PC-3 (cell line): ENCODE measurements around the gene TUBGCP6.

Source experiments
- CTCF ChIP-seq: fragments of 300-600 bp; sonication (generic); conservative IDR thresholded peaks from 2 replicates; pipeline ENCODE4 v1.5.1; 2017; ENCODE audit warnings: antibody characterized with exemption, low read depth, mild to moderate bottlenecking, low read length
- EZH2 ChIP-seq: fragments of 300-600 bp; sonication (generic); IDR thresholded peaks from one replicate; pipeline ENCODE4 v1.6.1; 2017; ENCODE audit warnings: antibody characterized with exemption, mild to moderate bottlenecking, low read length; ENCODE audit not compliant: unreplicated experiment
- EZH2phosphoT487 ChIP-seq: fragments of 300-600 bp; sonication (generic); IDR thresholded peaks from 2 replicates; pipeline ENCODE4 v1.6.1; 2018; ENCODE audit warnings: mild to moderate bottlenecking, antibody characterized with exemption, low read length, borderline replicate concordance

GRCh38 chr22:50174382-50175190 lies 70.2 kb downstream of the TUBGCP6 start:
- TF ChIP-seq CTCF (no peak), EZH2phosphoT487 (no peak), EZH2 (no peak)
